HepG2 (cell line): Measurements from ENCODE around the gene BSN. TPM values are rescaled to one million over a fixed set of nuclear protein-coding genes. Genes with fewer than 3 reads are reported as not detected.

Experiments used
- AKAP8 ChIP-seq: sonication (generic); formaldehyde crosslinking; IDR thresholded peaks from 2 replicates; pipeline ENCODE4 v1.5.1; 2020; ENCODE audit warnings: mild to moderate bottlenecking, missing genetic modification reagents
- E2F1 ChIP-seq: sonication (generic); formaldehyde crosslinking; IDR thresholded peaks from 2 replicates; pipeline ENCODE4 v1.5.0; 2020; ENCODE audit warnings: missing genetic modification reagents
- EED ChIP-seq: sonication (generic); formaldehyde crosslinking; IDR thresholded peaks from 2 replicates; pipeline ENCODE4 v1.5.0; 2020; ENCODE audit warnings: mild to moderate bottlenecking, missing genetic modification reagents
- ETS1 ChIP-seq: sonication (generic); formaldehyde crosslinking; IDR thresholded peaks from 2 replicates; pipeline ENCODE4 v1.4.0; 2020; ENCODE audit warnings: missing genetic modification reagents
- FOXO4 ChIP-seq: sonication (generic); formaldehyde crosslinking; conservative IDR thresholded peaks from 2 replicates; pipeline ENCODE4 v1.8.1; 2023; ENCODE audit warnings: missing genetic modification reagents
- HOXA3 ChIP-seq: sonication (generic); formaldehyde crosslinking; IDR thresholded peaks from 2 replicates; pipeline ENCODE4 v1.5.0; 2020; ENCODE audit warnings: missing genetic modification reagents
- IKZF4 ChIP-seq: sonication (generic); formaldehyde crosslinking; IDR thresholded peaks from 2 replicates; pipeline ENCODE4 v1.5.1; 2020; ENCODE audit warnings: borderline replicate concordance, mild to moderate bottlenecking, low read depth, missing genetic modification reagents; ENCODE audit errors: not compliant biosample characterization
- JDP2 ChIP-seq: sonication (generic); formaldehyde crosslinking; IDR thresholded peaks from 2 replicates; pipeline ENCODE4 v1.8.1; 2022; ENCODE audit warnings: missing genetic modification reagents, borderline replicate concordance
- NCOA1 ChIP-seq: sonication (generic); formaldehyde crosslinking; IDR thresholded peaks from 2 replicates; pipeline ENCODE4 v1.9.0; 2021; ENCODE audit warnings: missing genetic modification reagents
- NFIC ChIP-seq: IDR thresholded peaks from 2 replicates; pipeline ENCODE4 v1.6.1; 2012; ENCODE audit warnings: mild to moderate bottlenecking, low read length, inconsistent platforms
- NFKBIZ ChIP-seq: IDR thresholded peaks from 2 replicates; pipeline ENCODE4 v1.6.1; 2018; ENCODE audit warnings: missing genetic modification reagents, missing compliant biosample characterization
- PRDM10 ChIP-seq: sonication (generic); formaldehyde crosslinking; IDR thresholded peaks from 2 replicates; pipeline ENCODE4 v1.4.0; 2020; ENCODE audit warnings: low read depth, missing genetic modification reagents
- SNAI1 ChIP-seq: sonication (generic); formaldehyde crosslinking; IDR thresholded peaks from 2 replicates; pipeline ENCODE4 v1.5.0; 2020; ENCODE audit warnings: mild to moderate bottlenecking, missing genetic modification reagents, borderline replicate concordance
- TEF ChIP-seq: sonication (generic); formaldehyde crosslinking; IDR thresholded peaks from 2 replicates; pipeline ENCODE4 v1.5.0; 2020; ENCODE audit warnings: missing genetic modification reagents
- TERF1 ChIP-seq: sonication (generic); formaldehyde crosslinking; IDR thresholded peaks from 2 replicates; pipeline ENCODE4 v1.8.0; 2022; ENCODE audit warnings: mild to moderate bottlenecking, missing genetic modification reagents, moderate library complexity
- ZNF3 ChIP-seq: IDR thresholded peaks from 2 replicates; pipeline ENCODE4 v1.7.0; 2017; ENCODE audit warnings: inconsistent platforms
- ZNF350 ChIP-seq: sonication (generic); formaldehyde crosslinking; IDR thresholded peaks from 2 replicates; pipeline ENCODE4 v1.4.0; 2020; ENCODE audit warnings: mild to moderate bottlenecking, low read depth, missing genetic modification reagents, borderline replicate concordance
- ZNF576 ChIP-seq: sonication (generic); formaldehyde crosslinking; IDR thresholded peaks from 2 replicates; pipeline ENCODE4 v1.4.0; 2020; ENCODE audit warnings: mild to moderate bottlenecking, missing genetic modification reagents
- ZNF605 ChIP-seq: sonication (generic); formaldehyde crosslinking; IDR thresholded peaks from 2 replicates; pipeline ENCODE4 v1.8.0; 2022; ENCODE audit warnings: mild to moderate bottlenecking, missing genetic modification reagents
- ZNF740 ChIP-seq: sonication (generic); formaldehyde crosslinking; IDR thresholded peaks from 2 replicates; pipeline ENCODE4 v1.4.0; 2020; ENCODE audit warnings: missing genetic modification reagents
- ZNF883 ChIP-seq: sonication (generic); formaldehyde crosslinking; IDR thresholded peaks from 2 replicates; pipeline ENCODE4 v1.5.1; 2020; ENCODE audit warnings: mild to moderate bottlenecking, missing genetic modification reagents; ENCODE audit errors: not compliant biosample characterization
- polyA plus RNA-seq, 8 experiments: library from polyadenylated mRNA; depleted of rRNA in 3 of 8; stranded (reverse) in 7 of 8; unstranded in 1 of 8; fragments of >200 nt; fragmentation: Illumina TruSeq in 4 of 8; extraction: Trizol in 4 of 8; gene quantifications; 2 replicates each; pipeline versions ENCODE4 v1.2.1 to v1.2.3, GENCODE V29; 2011 to 2016; ENCODE audit warnings: low read depth in 4 of 8, missing spikeins in 1 of 8, mixed read lengths in 1 of 8; ENCODE audit not compliant: insufficient read depth in 1 of 8
- total RNA-seq, 5 experiments: library from RNA; depleted of rRNA; stranded (reverse); fragments of >200 nt; fragmentation: Illumina TruSeq; extraction: Trizol; gene quantifications; 2 replicates each; pipeline ENCODE4 v1.2.3, GENCODE V29; 2016; ENCODE audit warnings: low read depth in 1 of 5

The BSN gene
- total and polyA plus RNA-seq, 2 of the 13 experiments (the other 11 are each of a cell fraction or from before 2014, with no cell fraction given) = 0.42 to 0.86 TPM

- TF ChIP-seq ZNF576 (no peak), TEF (CRISPR knock-in tag) (no peak), ZNF350 (peak; percentile 84), NFKBIZ (CRISPR knock-in tag) (no peak), NFIC (no peak), HOXA3 (CRISPR knock-in tag) (peak; percentile 65), NCOA1 (CRISPR knock-in tag) (no peak), ETS1 (CRISPR knock-in tag) (no peak), EED (CRISPR knock-in tag) (no peak), ZNF883 (CRISPR knock-in tag) (no peak), ZNF740 (no peak), IKZF4 (no peak), E2F1 (CRISPR knock-in tag) (no peak), ZNF605 (CRISPR knock-in tag) (peak; percentile 46; the same call in 1 of the 2 replicates), FOXO4 (CRISPR knock-in tag) (no peak), JDP2 (CRISPR knock-in tag) (no peak), PRDM10 (peak; percentile 85), ZNF3 (CRISPR knock-in tag) (no peak), TERF1 (CRISPR knock-in tag) (no peak), AKAP8 (CRISPR knock-in tag) (no peak), SNAI1 (no peak)
Observed at GRCh38 chr3:49668414-49668797, 114.1 kb downstream of the BSN start (continued).
